Nephron (organoid): ENCODE measurements around the gene CTPS1.

ENCODE experiments used
- H3K27ac Mint-ChIP-seq, 3 experiments: 2 replicates each; pipeline ENCODE4 v1.8.0; 2020; ENCODE audit warnings: mixed read lengths in 3 of 3, mild to moderate bottlenecking in 2 of 3, moderate library complexity in 1 of 3
- H3K27me3 Mint-ChIP-seq: 2 replicates; pipeline ENCODE4 v1.8.0; 2021; ENCODE audit warnings: low read depth, mild to moderate bottlenecking, moderate library complexity, mixed read lengths
- H3K36me3 Mint-ChIP-seq: 2 replicates; pipeline ENCODE4 v1.8.0; 2020; ENCODE audit warnings: low read depth, mixed read lengths
- H3K4me1 Mint-ChIP-seq: 2 replicates; pipeline ENCODE4 v1.8.0; 2020; ENCODE audit warnings: mixed read lengths
- H3K4me3 Mint-ChIP-seq, 3 experiments: 2 replicates each; pipeline ENCODE4 v1.8.0; 2020; ENCODE audit warnings: mild to moderate bottlenecking in 3 of 3, mixed read lengths in 3 of 3, moderate library complexity in 2 of 3
- H3K9me3 Mint-ChIP-seq: 2 replicates; pipeline ENCODE4 v1.8.0; 2020; ENCODE audit warnings: mixed read lengths
- TF ChIP-seq, protein P1 (sequence below), 3 experiments: fragments of 200-600 bp; sonication (generic); IDR thresholded peaks; one replicate each; pipeline ENCODE4 v1.5.0; 2021; ENCODE audit warnings: antibody characterized with exemption in 3 of 3; ENCODE audit not compliant: unreplicated experiment in 3 of 3

CTPS1 gene, protein sequence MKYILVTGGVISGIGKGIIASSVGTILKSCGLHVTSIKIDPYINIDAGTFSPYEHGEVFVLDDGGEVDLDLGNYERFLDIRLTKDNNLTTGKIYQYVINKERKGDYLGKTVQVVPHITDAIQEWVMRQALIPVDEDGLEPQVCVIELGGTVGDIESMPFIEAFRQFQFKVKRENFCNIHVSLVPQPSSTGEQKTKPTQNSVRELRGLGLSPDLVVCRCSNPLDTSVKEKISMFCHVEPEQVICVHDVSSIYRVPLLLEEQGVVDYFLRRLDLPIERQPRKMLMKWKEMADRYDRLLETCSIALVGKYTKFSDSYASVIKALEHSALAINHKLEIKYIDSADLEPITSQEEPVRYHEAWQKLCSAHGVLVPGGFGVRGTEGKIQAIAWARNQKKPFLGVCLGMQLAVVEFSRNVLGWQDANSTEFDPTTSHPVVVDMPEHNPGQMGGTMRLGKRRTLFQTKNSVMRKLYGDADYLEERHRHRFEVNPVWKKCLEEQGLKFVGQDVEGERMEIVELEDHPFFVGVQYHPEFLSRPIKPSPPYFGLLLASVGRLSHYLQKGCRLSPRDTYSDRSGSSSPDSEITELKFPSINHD

GRCh38 chr1:40979241-40980067, at the start of gene CTPS1:
Gene CTPS1, plus strand, starts transcription at chr1:40979696. Its CDS starts 3,595 bp downstream, at chr1:40983291.
- H3K4me3 Mint-ChIP-seq = peak within 1 kb of the TSS; percentile 92 to 93 (median 92)
- no peaks in the 10 kb centered on the region for H3K27me3 Mint-ChIP-seq
- H3K4me1 Mint-ChIP-seq = peaks cover 42% of the 10 kb centered on the region
- TF ChIP-seq, protein P1, sequence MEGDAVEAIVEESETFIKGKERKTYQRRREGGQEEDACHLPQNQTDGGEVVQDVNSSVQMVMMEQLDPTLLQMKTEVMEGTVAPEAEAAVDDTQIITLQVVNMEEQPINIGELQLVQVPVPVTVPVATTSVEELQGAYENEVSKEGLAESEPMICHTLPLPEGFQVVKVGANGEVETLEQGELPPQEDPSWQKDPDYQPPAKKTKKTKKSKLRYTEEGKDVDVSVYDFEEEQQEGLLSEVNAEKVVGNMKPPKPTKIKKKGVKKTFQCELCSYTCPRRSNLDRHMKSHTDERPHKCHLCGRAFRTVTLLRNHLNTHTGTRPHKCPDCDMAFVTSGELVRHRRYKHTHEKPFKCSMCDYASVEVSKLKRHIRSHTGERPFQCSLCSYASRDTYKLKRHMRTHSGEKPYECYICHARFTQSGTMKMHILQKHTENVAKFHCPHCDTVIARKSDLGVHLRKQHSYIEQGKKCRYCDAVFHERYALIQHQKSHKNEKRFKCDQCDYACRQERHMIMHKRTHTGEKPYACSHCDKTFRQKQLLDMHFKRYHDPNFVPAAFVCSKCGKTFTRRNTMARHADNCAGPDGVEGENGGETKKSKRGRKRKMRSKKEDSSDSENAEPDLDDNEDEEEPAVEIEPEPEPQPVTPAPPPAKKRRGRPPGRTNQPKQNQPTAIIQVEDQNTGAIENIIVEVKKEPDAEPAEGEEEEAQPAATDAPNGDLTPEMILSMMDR (IDR thresholded peaks at IDR 0.05; ENCODE audit: unreplicated experiment in 3 of 3) = peak in 2 of 3 experiments; percentile 22
- H3K36me3 Mint-ChIP-seq = peaks cover 6% of the 10 kb centered on the region
- no peaks in the 10 kb centered on the region for H3K9me3 Mint-ChIP-seq
- peak within 1 kb of the TSS; percentile 80 to 94 (median 94) for H3K27ac Mint-ChIP-seq

GRCh38 chr1:40930174-40930964, 49.1 kb upstream of the CTPS1 start:
- Mint-ChIP-seq H3K27ac (no peak overlapping the region), H3K4me3 (no peak overlapping the region), H3K36me3 (no peaks in the 10 kb centered on the region), H3K9me3 (no peaks in the 10 kb centered on the region), H3K27me3 (peaks cover 6% of the 10 kb centered on the region), H3K4me1 (no peaks in the 10 kb centered on the region)
- TF ChIP-seq, protein P1 (IDR thresholded peaks at IDR 0.05; ENCODE audit: unreplicated experiment in 3 of 3) = no peak

GRCh38 chr1:40931601-40932000, 47.9 kb upstream of the CTPS1 start:
- TF ChIP-seq, protein P1 (IDR thresholded peaks at IDR 0.05; ENCODE audit: unreplicated experiment in 3 of 3) = no peak
- no peaks in the 10 kb centered on the region for H3K36me3 Mint-ChIP-seq

DNA sequence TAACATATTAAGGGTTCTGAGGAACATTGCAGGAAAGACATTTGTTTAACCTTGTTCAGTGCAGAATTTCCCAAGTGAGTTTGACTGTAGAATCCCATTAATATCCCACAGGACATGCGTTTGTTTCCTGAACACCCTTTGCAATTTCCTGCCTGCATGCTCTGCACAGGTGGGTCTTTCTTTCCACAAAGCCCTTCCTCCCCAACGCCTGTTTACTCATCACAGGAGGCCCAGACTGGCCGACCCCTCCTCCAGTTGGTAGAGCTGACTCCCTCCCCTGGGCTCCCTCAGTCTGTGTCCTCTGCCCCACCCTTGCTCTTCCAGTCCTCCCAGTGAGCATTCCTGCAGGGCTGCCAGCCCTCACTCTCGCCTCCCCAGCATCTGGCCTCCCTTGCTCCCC, 47.5 kb upstream of the CTPS1 start:
- TF ChIP-seq, protein P1 (IDR thresholded peaks at IDR 0.05; ENCODE audit: unreplicated experiment in 3 of 3) = no peak
- Mint-ChIP-seq H3K27me3 (peaks cover 6% of the 10 kb centered on the region), H3K4me3 (no peak overlapping the region)

More at GRCh38 chr1:40931601-40932000, 47.9 kb upstream of the CTPS1 start:
- Mint-ChIP-seq H3K4me1 (no peaks in the 10 kb centered on the region), H3K9me3 (no peaks in the 10 kb centered on the region), H3K27ac (peak overlapping the region in 2 of 3 experiments; percentile 23 to 26), H3K27me3 (peaks cover 6% of the 10 kb centered on the region), H3K4me3 (no peak overlapping the region)

DNA sequence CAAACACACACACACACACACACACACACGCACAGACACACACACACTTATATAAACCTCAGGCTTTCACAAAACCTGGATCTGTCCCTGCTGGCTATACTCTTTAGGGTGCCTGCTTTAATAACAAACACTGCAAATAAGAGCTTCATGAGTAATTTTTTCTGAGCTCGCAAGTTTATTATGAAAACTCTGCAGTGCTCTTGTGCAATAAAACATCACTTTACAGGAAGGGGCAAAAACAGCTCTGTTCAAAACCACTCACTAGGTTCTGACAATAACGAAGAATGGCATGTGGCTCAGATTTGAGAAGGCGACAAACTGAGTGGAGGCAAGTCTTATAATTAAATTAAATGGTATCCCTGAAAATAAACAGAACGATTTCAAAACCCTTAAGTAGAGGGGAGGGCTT, 42.6 kb upstream of the CTPS1 start:
- Mint-ChIP-seq H3K4me1 (no peaks in the 10 kb centered on the region), H3K4me3 (no peak overlapping the region), H3K27me3 (peaks cover 4% of the 10 kb centered on the region), H3K27ac (no peak overlapping the region), H3K36me3 (no peaks in the 10 kb centered on the region), H3K9me3 (no peaks in the 10 kb centered on the region)
- TF ChIP-seq, protein P1 (IDR thresholded peaks at IDR 0.05; ENCODE audit: unreplicated experiment in 3 of 3) = no peak

More for the DNA sequence above, 47.5 kb upstream of the CTPS1 start:
- no peaks in the 10 kb centered on the region for H3K36me3 Mint-ChIP-seq
- no peaks in the 10 kb centered on the region for H3K9me3 Mint-ChIP-seq
- H3K4me1 Mint-ChIP-seq = no peaks in the 10 kb centered on the region
- peak overlapping the region in 2 of 3 experiments; percentile 23 to 26 for H3K27ac Mint-ChIP-seq
